GM12878 (cell line): ENCODE results near the gene C9orf72. TPM values are rescaled to one million over a fixed set of nuclear protein-coding genes. Genes with fewer than 3 reads are reported as not detected.
A peak's percentile ranks its signal among the peaks of the same experiment; 100 is the strongest.

Experiments used
- ATAC-seq: fragments of 200-7000 bp; cut with Tn5 transposase; 3 replicates; pipeline ENCODE4 v1.9.1; 2020; ENCODE audit warnings: mild to moderate bottlenecking, moderate library complexity
- BruUV-seq: library from RNA; stranded (reverse); fragments of 400-500 nt; replicated peaks from 2 replicates; lab custom pipeline; 2021; lab: Mats Ljungman, UMichigan
- CTCF ChIA-PET: fragments of 300-600 bp; sonication (Branson Sonifier 250); formaldehyde crosslinking; extraction: SDS; loops from one replicate; lab custom pipeline; 2021; ENCODE audit warnings: inconsistent platforms; lab: Yijun Ruan, JAX
- POLR2A ChIA-PET: fragments of 350-600 bp; formaldehyde crosslinking; extraction: SDS; loops from one replicate; lab custom pipeline; 2021; ENCODE audit warnings: inconsistent platforms; lab: Charles Lee
- RAD21 ChIA-PET: fragments of 300-600 bp; sonication (Branson Sonifier 250); formaldehyde crosslinking; loops from one replicate; lab custom pipeline; 2023; ENCODE audit warnings: antibody characterized with exemption; ENCODE audit not compliant: unreplicated experiment; lab: Charles Lee
- SMC1A ChIA-PET: fragments of 300-600 bp; sonication (Branson Sonifier 250); formaldehyde crosslinking; loops from one replicate; lab custom pipeline; 2023; ENCODE audit not compliant: unreplicated experiment, uncharacterized antibody; lab: Charles Lee
- DNase-seq: peaks from one replicate; pipeline ENCODE4 v3.0.0-alpha.2; 2011; ENCODE audit warnings: low read depth, low spot score
- FAIRE-seq: peaks from 3 replicates; lab custom pipeline; 2011; peaks lifted over from hg19 to GRCh38; lab: Jason Lieb, UNC
- H2AFZ ChIP-seq: 2 replicates; pipeline ENCODE4 v1.6.0; 2011; ENCODE audit warnings: low read depth, low read length, control low read depth; ENCODE audit not compliant: control insufficient read depth
- H3K27ac ChIP-seq: 2 replicates; pipeline ENCODE4 v1.5.1; 2011; ENCODE audit warnings: control low read depth; ENCODE audit not compliant: control insufficient read depth, insufficient read depth
- H3K27me3 ChIP-seq, 2 experiments: replicated peaks in 1 of 2; 2 replicates each; pipeline versions ENCODE4 v1.6.0 to v1.6.1; 2011; ENCODE audit warnings: low read length in 1 of 2; ENCODE audit not compliant: control insufficient read depth in 2 of 2, insufficient read depth in 2 of 2
- H3K36me3 ChIP-seq, 2 experiments: 2 replicates each; pipeline ENCODE4 v1.5.1; 2011; ENCODE audit warnings: low read length in 1 of 2; ENCODE audit not compliant: control insufficient read depth in 2 of 2, insufficient read depth in 2 of 2
- H3K4me1 ChIP-seq: 2 replicates; pipeline ENCODE4 v1.6.1; 2011; ENCODE audit warnings: mild to moderate bottlenecking, low read length, moderate library complexity, mixed read lengths; ENCODE audit not compliant: control insufficient read depth, insufficient read depth
- H3K4me2 ChIP-seq: 2 replicates; pipeline ENCODE4 v1.6.0; 2011; ENCODE audit warnings: control low read depth; ENCODE audit not compliant: control insufficient read depth, insufficient read depth
- H3K4me3 ChIP-seq: fragments of 200-600 bp; sonication (generic); 2 replicates; pipeline ENCODE4 v1.5.1; 2016
- H3K79me2 ChIP-seq: 2 replicates; pipeline ENCODE4 v1.6.0; 2011; ENCODE audit warnings: low read length; ENCODE audit not compliant: control insufficient read depth, insufficient read depth
- H3K9ac ChIP-seq: 2 replicates; pipeline ENCODE4 v1.8.0; 2011; ENCODE audit warnings: low read length, control low read depth, mixed read lengths; ENCODE audit not compliant: control insufficient read depth, insufficient read depth
- H3K9me3 ChIP-seq: replicated peaks from 3 replicates; pipeline ENCODE4 v1.5.1; 2011; ENCODE audit warnings: mild to moderate bottlenecking, low read length; ENCODE audit not compliant: control insufficient read depth, insufficient read depth
- H4K20me1 ChIP-seq: 2 replicates; pipeline ENCODE4 v1.6.0; 2011; ENCODE audit not compliant: control insufficient read depth, insufficient read depth
- CEBPB ChIP-seq, 2 experiments: fragments of 150-350 bp in 1 of 2; IDR thresholded peaks; 2 replicates each; pipeline ENCODE4 v1.6.1; 2012 to 2014; ENCODE audit warnings: low read depth in 2 of 2, low read length in 2 of 2, borderline replicate concordance in 1 of 2, inconsistent platforms in 1 of 2
- DPF2 ChIP-seq: fragments of 450-650 bp; IDR thresholded peaks from 2 replicates; pipeline ENCODE4 v1.6.1; 2017; ENCODE audit warnings: mild to moderate bottlenecking
- RAD21 ChIP-seq: IDR thresholded peaks from 2 replicates; pipeline ENCODE4 v1.6.1; 2011; ENCODE audit warnings: mild to moderate bottlenecking, low read depth, low read length, moderate library complexity; ENCODE audit not compliant: insufficient read depth
- RELA ChIP-seq: fragments of 450-650 bp; IDR thresholded peaks from 2 replicates; pipeline ENCODE4 v1.8.0; 2014; ENCODE audit warnings: borderline replicate concordance; ENCODE audit not compliant: partially characterized antibody
- SMC3 ChIP-seq: IDR thresholded peaks from 2 replicates; pipeline ENCODE4 v1.6.1; 2011; ENCODE audit warnings: low read length, improper control_type of control experiment, borderline replicate concordance
- SP1 ChIP-seq: IDR thresholded peaks from one replicate; pipeline ENCODE4 v1.6.1; 2011; ENCODE audit warnings: low read depth, low read length
- TAF1 ChIP-seq: IDR thresholded peaks from 2 replicates; pipeline ENCODE4 v1.6.1; 2011; ENCODE audit warnings: mild to moderate bottlenecking, low read depth, low read length, borderline replicate concordance
- YY1 ChIP-seq: IDR thresholded peaks from 2 replicates; pipeline ENCODE4 v1.6.1; 2011; ENCODE audit warnings: low read depth, mild to moderate bottlenecking, low read length
- WGBS: methylation state at CpG from one replicate; pipeline ENCODE4 v1.1.6; 2016; ENCODE audit warnings: low lambda C conversion rate; ENCODE audit not compliant: insufficient replicate concordance, insufficient coverage; ENCODE audit errors: missing lambda C conversion rate; 5-methylcytosine and 5-hydroxymethylcytosine counted together
- in situ Hi-C: fragments of 300-500 bp; cut with MboI; formaldehyde crosslinking; loops from 9 replicates; pipeline ENCODE4 v1.14.3; 2018; ENCODE audit warnings: mixed read lengths
- intact Hi-C: fragments of 100-400 bp; cut with micrococcal nuclease; formaldehyde crosslinking; loops from one replicate; pipeline ENCODE4 v1.14.2; 2022; ENCODE audit not compliant: unreplicated experiment
- polyA plus RNA-seq, 11 experiments: library from polyadenylated mRNA; depleted of rRNA in 4 of 11; unstranded in 6 of 11; stranded (reverse) in 5 of 11; fragments of >200 nt; fragmentation: Nextera tagmentation in 4 of 11; fragmentation: Illumina TruSeq in 1 of 11; extraction: Ambion mirVana in 4 of 11; extraction: Trizol in 1 of 11; gene quantifications; 1 replicate in 1 of 11; 2 replicates in 10 of 11; pipeline versions ENCODE4 v1.2.1 to v1.2.3, GENCODE V29; 2011 to 2016; ENCODE audit warnings: inconsistent platforms in 2 of 11, missing spikeins in 2 of 11, low read depth in 1 of 11
- total RNA-seq, 4 experiments: library from RNA; depleted of rRNA in 3 of 4; stranded (reverse); fragments of >200 nt in 3 of 4; fragmentation: Illumina TruSeq in 1 of 4; extraction: Trizol in 1 of 4; gene quantifications; 2 replicates each; pipeline versions ENCODE4 v1.2.1 to v1.2.3, GENCODE V29; 2013 to 2021
- TF ChIP-seq, protein P1 (sequence below): fragments of 450-650 bp; IDR thresholded peaks from 2 replicates; pipeline ENCODE4 v1.6.1; 2016; ENCODE audit warnings: mild to moderate bottlenecking
- TF ChIP-seq, protein P2 (sequence below): fragments of 450-650 bp; IDR thresholded peaks from 2 replicates; pipeline ENCODE4 v1.6.1; 2014; ENCODE audit warnings: mild to moderate bottlenecking
- TF ChIP-seq, protein P3 (sequence below), 3 experiments: IDR thresholded peaks in 2 of 3; conservative IDR thresholded peaks in 1 of 3; 2 replicates each; pipeline ENCODE4 v1.5.1; 2011; ENCODE audit warnings: low read depth in 3 of 3, low read length in 3 of 3, mild to moderate bottlenecking in 3 of 3, control low read depth in 2 of 3, moderate library complexity in 2 of 3, inconsistent platforms in 1 of 3, mixed read lengths in 1 of 3; ENCODE audit not compliant: control insufficient read depth in 2 of 3, insufficient read depth in 1 of 3; ENCODE audit errors: extremely low read depth in 1 of 3
- TF ChIP-seq, protein P4 (sequence below): fragments of 450-650 bp; IDR thresholded peaks from 2 replicates; pipeline ENCODE4 v1.6.1; 2017; ENCODE audit warnings: mild to moderate bottlenecking, low read depth, inconsistent platforms; ENCODE audit not compliant: poor library complexity, severe bottlenecking

The C9orf72 gene
- total and polyA plus RNA-seq, 10 of the 15 experiments (the other 5 are each of a cell fraction or from before 2014, with no cell fraction given), result 4.8 to 9.0 (median 6.4) TPM

DNA sequence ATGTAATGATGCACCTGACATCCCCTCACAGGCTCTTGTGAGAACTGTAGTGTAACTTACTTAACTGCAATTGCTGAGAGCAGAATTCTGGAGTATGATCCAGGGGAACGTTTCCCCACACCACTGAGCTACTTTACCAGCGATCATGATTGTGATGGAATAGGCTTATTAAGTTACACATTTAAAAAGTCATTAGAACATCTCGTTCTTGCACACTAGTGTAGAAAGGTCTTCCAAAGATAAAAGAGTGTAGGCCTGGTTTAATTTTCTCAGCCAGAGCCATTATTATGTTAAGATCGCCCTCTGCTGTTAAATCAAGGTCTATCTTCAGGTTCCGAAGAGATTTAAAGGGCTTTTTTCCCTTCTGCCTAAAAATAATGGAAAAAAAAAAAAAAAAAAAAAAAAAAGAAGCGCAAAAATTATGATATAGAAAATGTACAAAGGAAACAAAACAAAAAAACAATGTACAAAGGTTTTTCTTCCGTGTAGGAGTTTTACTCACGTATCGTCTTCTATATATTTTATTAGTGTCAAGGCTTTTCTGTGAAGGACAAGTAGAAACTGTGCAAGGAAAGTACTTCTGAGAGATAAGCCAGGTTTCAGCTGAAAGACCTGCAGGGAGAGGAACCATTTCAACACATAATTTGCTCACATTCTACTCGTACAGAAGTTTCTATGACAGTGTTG lies 25.1 kb downstream of the C9orf72 start:
- TF ChIP-seq, protein P1, sequence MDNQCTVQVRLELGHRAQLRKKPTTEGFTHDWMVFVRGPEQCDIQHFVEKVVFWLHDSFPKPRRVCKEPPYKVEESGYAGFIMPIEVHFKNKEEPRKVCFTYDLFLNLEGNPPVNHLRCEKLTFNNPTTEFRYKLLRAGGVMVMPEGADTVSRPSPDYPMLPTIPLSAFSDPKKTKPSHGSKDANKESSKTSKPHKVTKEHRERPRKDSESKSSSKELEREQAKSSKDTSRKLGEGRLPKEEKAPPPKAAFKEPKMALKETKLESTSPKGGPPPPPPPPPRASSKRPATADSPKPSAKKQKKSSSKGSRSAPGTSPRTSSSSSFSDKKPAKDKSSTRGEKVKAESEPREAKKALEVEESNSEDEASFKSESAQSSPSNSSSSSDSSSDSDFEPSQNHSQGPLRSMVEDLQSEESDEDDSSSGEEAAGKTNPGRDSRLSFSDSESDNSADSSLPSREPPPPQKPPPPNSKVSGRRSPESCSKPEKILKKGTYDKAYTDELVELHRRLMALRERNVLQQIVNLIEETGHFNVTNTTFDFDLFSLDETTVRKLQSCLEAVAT, result no peak
- TF ChIP-seq SMC3 (peak; percentile 75; the same call in 1 of the 2 replicates), RAD21 (peak; percentile 75), TAF1 (no peak), CEBPB (IDR thresholded peaks at IDR 0.05; ENCODE audit: borderline replicate concordance in 1 of 2, low read depth in 2 of 2, low read length in 2 of 2) (no peak), RELA (no peak), SP1 (no peak), YY1 (0 out of 2 replicates have a peak, but pooled peaks have one; percentile 13), DPF2 (no peak)
- TF ChIP-seq, protein P2, sequence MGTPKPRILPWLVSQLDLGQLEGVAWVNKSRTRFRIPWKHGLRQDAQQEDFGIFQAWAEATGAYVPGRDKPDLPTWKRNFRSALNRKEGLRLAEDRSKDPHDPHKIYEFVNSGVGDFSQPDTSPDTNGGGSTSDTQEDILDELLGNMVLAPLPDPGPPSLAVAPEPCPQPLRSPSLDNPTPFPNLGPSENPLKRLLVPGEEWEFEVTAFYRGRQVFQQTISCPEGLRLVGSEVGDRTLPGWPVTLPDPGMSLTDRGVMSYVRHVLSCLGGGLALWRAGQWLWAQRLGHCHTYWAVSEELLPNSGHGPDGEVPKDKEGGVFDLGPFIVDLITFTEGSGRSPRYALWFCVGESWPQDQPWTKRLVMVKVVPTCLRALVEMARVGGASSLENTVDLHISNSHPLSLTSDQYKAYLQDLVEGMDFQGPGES, result no peak
- TF ChIP-seq, protein P3, sequence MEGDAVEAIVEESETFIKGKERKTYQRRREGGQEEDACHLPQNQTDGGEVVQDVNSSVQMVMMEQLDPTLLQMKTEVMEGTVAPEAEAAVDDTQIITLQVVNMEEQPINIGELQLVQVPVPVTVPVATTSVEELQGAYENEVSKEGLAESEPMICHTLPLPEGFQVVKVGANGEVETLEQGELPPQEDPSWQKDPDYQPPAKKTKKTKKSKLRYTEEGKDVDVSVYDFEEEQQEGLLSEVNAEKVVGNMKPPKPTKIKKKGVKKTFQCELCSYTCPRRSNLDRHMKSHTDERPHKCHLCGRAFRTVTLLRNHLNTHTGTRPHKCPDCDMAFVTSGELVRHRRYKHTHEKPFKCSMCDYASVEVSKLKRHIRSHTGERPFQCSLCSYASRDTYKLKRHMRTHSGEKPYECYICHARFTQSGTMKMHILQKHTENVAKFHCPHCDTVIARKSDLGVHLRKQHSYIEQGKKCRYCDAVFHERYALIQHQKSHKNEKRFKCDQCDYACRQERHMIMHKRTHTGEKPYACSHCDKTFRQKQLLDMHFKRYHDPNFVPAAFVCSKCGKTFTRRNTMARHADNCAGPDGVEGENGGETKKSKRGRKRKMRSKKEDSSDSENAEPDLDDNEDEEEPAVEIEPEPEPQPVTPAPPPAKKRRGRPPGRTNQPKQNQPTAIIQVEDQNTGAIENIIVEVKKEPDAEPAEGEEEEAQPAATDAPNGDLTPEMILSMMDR (IDR thresholded peaks at IDR 0.05 in 2 of 3, conservative IDR thresholded peaks at IDR 0.05 in 1 of 3; ENCODE audit: control insufficient read depth in 2 of 3, extremely low read depth in 1 of 3, insufficient read depth in 1 of 3, low read depth in 3 of 3, low read length in 3 of 3), result peak; percentile 24 to 58 (median 30); a peak in 3 of 6 replicates
- TF ChIP-seq, protein P4, sequence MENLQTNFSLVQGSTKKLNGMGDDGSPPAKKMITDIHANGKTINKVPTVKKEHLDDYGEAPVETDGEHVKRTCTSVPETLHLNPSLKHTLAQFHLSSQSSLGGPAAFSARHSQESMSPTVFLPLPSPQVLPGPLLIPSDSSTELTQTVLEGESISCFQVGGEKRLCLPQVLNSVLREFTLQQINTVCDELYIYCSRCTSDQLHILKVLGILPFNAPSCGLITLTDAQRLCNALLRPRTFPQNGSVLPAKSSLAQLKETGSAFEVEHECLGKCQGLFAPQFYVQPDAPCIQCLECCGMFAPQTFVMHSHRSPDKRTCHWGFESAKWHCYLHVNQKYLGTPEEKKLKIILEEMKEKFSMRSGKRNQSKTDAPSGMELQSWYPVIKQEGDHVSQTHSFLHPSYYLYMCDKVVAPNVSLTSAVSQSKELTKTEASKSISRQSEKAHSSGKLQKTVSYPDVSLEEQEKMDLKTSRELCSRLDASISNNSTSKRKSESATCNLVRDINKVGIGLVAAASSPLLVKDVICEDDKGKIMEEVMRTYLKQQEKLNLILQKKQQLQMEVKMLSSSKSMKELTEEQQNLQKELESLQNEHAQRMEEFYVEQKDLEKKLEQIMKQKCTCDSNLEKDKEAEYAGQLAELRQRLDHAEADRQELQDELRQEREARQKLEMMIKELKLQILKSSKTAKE, result no peak
- TF ChIP-seq, all 136 proteins: peak for 4
- peak; percentile 62 for FAIRE-seq
- peak; percentile 74 for ATAC-seq
- Histone ChIP-seq H2AFZ (no peak overlapping the region), H4K20me1 (no peaks in the 10 kb centered on the region), H3K9ac (no peak overlapping the region), H3K4me1 (no peaks in the 10 kb centered on the region), H3K27me3 (no peaks in the 10 kb centered on the region), H3K4me2 (no peak overlapping the region), H3K27ac (no peak overlapping the region), H3K4me3 (no peak overlapping the region), H3K79me2 (no peaks in the 10 kb centered on the region), H3K36me3 (no peaks in the 10 kb centered on the region; a peak in 1 of 4 replicates), H3K9me3 (no peaks in the 10 kb centered on the region)
- in situ Hi-C loops (no loop called here), intact Hi-C loops (loop anchor here (1.0 to 5.0 kb wide), 2 partner anchors 215 to 301 kb away; no protein-coding TSS in a partner anchor)
- CTCF ChIA-PET, result interaction anchor here (0.6 to 6.2 kb wide), 19 partner anchors 8 to 516 kb away, joined by 3 to 100 read pairs (median 4); partner anchors contain the start of gene MOB3B
- 68% methylated on average over 10 of the region's 10 CpGs for WGBS
- POLR2A ChIA-PET, result interaction anchor here (0.5 kb wide), 1 partner anchor 10 kb away, joined by 3 read pairs; no protein-coding TSS in a partner anchor
- DNase-seq, result no peak
- RAD21 ChIA-PET, result interaction anchor here (1.2 to 5.8 kb wide), 6 partner anchors 10 to 215 kb away, joined by 5 to 85 read pairs (median 8); partner anchors contain the start of gene MOB3B
- SMC1A ChIA-PET, result interaction anchor here (0.7 to 5.8 kb wide), 8 partner anchors 7 to 216 kb away, joined by 3 to 91 read pairs (median 6); partner anchors contain the start of gene MOB3B
- BruUV-seq, result no TSS peak
